Effector memory CD4-positive, alpha-beta T cell (primary cell): Measurements from ENCODE around the gene CEP192.
A peak's percentile ranks its signal among the peaks of the same experiment; 100 is the strongest.

Experiments used
- DNase-seq, 3 donors: peaks; one replicate each; pipeline ENCODE4 v3.0.0-alpha.2; 2020
- H3K27ac ChIP-seq: 2 replicates; pipeline ENCODE4 v1.7.0; 2013; ENCODE audit warnings: mild to moderate bottlenecking, low read length, moderate library complexity; ENCODE audit not compliant: insufficient read depth, poor library complexity, severe bottlenecking
- H3K27me3 ChIP-seq: replicated peaks from 2 replicates; pipeline ENCODE4 v1.7.0; 2013; ENCODE audit warnings: mild to moderate bottlenecking, low read length; ENCODE audit not compliant: insufficient read depth, control insufficient read depth, poor library complexity, severe bottlenecking
- H3K36me3 ChIP-seq: 2 replicates; pipeline ENCODE4 v1.7.0; 2013; ENCODE audit warnings: mild to moderate bottlenecking, low read length, moderate library complexity; ENCODE audit not compliant: control insufficient read depth, insufficient read depth
- H3K4me1 ChIP-seq: 2 replicates; pipeline ENCODE4 v1.7.0; 2013; ENCODE audit warnings: low read length, mild to moderate bottlenecking; ENCODE audit not compliant: control insufficient read depth, insufficient read depth, poor library complexity, severe bottlenecking
- H3K4me3 ChIP-seq: 2 replicates; pipeline ENCODE4 v1.7.0; 2013; ENCODE audit warnings: low read length, low read depth, mild to moderate bottlenecking; ENCODE audit not compliant: insufficient read depth, poor library complexity, severe bottlenecking
- H3K9me3 ChIP-seq: 2 replicates; pipeline ENCODE4 v1.7.0; 2013; ENCODE audit warnings: mild to moderate bottlenecking, low read length, moderate library complexity; ENCODE audit not compliant: control insufficient read depth

Gene CEP192

DNA sequence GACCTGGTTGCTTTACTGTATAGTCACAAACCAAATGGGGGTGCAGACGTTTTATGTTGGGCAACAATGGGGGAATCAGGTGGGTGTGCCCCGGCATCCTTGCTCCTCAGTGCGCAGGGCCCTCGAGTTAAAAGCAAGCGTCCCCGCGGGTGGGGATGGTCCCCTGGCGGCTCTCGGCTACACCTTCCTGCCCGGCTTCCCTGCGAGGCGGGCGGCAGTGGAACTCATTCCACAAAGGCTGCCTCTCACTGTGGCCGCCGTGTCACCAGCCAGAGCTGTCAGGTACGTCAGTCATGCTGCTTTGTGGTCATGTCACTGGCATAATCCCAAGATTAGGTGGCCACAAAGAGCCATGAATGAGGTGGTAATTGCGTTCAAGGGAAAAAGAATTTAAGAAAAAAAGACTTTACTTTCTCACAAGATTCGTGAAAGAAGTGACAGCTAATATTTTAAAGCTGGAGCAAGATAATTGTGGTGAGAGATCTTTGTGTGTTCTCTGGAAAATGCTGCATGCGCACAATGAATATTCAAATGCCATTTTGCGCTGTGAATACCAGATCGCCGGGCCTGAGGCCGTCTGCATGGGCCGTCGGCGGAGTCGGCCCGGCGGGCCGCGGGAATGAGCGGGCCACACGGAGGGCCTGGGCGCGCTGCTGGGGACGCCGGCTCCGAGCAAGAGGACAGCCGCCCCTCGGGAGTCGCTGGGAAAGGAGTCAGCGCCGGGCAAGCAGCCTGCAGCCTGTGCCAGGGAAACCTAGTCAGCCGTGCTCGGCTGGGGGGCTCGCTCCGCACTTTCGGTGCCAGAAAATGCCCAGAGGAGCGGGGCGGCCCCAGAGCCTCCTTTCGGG, 145.1 kb downstream of the CEP192 start:
- peak; percentile 12 to 27 (median 23) for DNase-seq
- peak overlapping the region; percentile 75 for H3K27ac ChIP-seq
- peak overlapping the region; percentile 93 for H3K4me3 ChIP-seq
- no peaks in the 10 kb centered on the region for H3K4me1 ChIP-seq
- no peaks in the 10 kb centered on the region for H3K36me3 ChIP-seq
- no peaks in the 10 kb centered on the region for H3K9me3 ChIP-seq
- H3K27me3 ChIP-seq = no peaks in the 10 kb centered on the region

DNA sequence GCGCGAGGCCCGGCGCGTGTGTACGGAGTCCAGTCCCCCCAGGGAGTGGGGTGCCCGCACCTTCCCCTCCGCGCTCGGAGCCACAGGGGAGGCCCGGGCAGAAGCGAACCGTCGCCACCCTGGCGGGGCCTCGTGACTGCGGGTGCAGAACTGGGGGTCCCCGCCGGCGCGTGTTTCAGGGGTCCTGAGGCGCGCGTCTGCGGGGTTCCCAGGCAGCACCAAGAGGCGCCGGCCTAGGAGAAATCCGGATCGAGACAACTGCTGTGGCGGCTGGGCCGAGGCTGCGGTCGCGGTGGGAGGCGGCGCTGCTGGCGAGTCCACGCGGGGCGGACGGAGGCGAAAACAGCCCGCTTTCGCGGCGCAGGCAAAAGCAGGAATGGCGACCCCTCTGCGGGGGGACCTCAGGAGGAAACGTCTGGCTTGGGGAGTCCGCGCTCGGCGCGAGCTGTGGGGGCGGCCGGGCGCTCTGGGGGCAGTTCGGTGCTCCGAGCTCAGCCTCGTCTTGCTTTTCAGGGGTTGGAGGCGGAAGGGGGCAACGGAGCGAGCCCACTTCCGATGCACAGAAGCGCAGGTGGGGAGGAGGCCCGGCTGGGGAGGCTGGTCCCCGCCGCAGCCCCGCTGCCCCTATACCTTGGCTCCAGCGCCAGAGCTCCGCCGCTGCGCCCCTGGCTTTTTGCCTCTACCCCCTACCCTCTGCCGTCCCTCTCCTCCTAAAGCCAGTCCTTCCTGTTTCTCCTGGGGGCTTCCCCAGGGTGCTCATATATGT, 145.9 kb downstream of the CEP192 start:
- Histone ChIP-seq H3K36me3 (no peaks in the 10 kb centered on the region), H3K4me1 (no peaks in the 10 kb centered on the region), H3K4me3 (peak overlapping the region; percentile 93), H3K27ac (peak overlapping the region; percentile 75), H3K9me3 (no peaks in the 10 kb centered on the region), H3K27me3 (no peaks in the 10 kb centered on the region)
- DNase-seq = peak in 2 of 3 donors; percentile 6 to 14

DNA sequence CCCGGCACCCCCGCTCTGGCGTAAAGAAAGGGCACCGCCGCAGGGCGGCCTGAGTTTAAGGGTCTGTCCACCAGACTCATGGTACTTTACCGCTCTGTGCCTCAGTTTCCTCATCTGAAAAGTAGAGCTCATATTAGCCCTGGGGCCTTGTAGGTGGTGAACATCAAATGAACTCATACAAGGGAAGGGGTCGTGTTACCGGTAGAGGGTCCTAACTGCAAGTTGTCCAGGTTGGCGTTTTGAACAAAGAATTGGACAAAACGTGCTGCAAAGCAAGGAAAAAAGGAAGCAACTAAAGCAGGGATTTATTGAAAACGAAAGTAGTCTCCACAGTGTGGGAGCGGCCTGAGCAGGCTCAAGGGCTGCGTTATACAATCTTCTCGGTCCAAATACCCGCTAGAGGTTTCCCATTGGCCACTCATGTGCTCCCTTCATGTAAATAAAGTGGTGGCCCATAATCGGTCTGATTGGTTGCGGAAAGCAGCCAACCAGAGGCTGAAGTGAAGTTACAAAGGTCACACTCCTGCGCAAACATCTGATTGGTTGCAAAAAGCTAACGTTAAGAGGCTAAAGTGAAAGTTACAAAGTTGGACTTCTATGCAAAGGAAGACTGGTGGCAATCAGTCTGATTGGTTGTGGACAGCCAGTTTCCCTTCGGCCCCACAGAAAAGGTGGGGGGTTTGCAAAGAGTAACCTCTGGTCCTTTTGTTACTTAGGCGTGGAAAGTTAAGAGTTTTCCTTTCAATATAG, 146.7 kb downstream of the CEP192 start:
- Histone ChIP-seq H3K36me3 (no peaks in the 10 kb centered on the region), H3K27me3 (no peaks in the 10 kb centered on the region), H3K4me1 (no peaks in the 10 kb centered on the region), H3K27ac (peak overlapping the region; percentile 75), H3K9me3 (no peaks in the 10 kb centered on the region), H3K4me3 (peak overlapping the region; percentile 93)
- peak; percentile 61 to 75 (median 71) for DNase-seq

DNA sequence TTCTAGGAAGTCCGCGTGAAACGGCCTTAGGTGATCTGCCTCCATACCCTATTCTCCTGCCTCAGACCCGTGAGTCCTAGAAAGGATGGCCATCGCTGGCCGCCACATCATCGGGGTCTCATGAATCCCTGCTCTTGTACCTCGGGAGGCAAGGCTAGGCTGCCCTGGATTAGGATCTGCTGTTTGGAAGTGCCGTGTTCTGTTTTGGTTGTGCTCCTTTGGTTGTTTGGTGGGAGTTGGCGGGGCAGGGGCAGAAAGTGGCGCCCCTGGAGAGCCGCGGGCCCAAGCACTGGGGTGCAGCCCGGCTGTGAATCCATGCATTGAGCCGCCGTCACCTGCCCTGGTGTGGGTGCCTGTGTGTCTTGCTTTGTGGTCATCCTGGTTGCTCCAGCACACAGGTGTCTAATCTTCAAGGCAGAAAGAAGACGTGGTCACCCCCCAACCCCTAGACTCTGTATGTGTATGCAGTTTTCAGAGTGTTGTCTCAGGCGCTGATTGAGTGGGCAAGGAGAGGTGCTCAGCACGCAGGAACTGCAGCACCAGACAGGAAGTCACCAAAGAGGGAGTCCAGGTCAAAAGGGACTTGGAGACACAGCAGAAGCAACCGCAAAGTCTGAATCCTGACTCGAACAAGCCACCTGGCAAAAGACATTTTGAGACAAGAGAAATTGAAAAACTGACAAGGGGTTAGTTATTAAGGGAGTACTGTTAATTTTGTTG, 147.4 kb downstream of the CEP192 start:
- no peaks in the 10 kb centered on the region for H3K4me1 ChIP-seq
- DNase-seq = no peak
- H3K9me3 ChIP-seq = no peaks in the 10 kb centered on the region
- peak overlapping the region; percentile 93 for H3K4me3 ChIP-seq
- peak overlapping the region; percentile 75 for H3K27ac ChIP-seq
- no peaks in the 10 kb centered on the region for H3K27me3 ChIP-seq
- H3K36me3 ChIP-seq = no peaks in the 10 kb centered on the region

DNA sequence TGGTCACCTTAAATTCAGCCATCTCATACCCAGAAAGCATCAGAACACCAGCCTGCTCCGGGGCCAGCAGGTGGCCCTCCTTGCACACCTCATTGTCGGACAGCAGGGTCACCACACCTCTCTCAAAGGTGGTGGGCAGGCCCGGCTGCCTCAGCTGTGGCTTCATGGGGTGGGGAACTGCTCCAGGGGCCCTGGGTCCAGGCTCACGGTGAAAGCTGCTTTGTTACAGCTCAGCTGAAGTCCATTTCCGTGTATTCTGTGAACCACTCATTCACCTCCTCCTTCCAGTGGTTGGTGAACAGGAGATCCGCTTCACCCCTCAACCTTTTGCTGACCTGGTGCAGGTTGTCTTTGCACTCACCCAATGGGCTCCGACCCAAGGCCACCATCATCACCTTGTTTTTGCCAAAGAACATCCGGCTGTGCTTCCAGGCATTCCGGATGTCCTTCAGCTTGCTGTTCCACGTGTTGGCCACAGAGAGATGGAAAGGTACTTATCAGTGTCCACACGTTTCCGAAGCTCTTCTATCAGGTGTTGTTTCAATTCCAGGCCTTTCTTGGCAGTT, 148.8 kb downstream of the CEP192 start:
- H3K27me3 ChIP-seq = no peaks in the 10 kb centered on the region
- H3K9me3 ChIP-seq = peaks cover 10% of the 10 kb centered on the region
- H3K27ac ChIP-seq = no peak overlapping the region
- no peak overlapping the region for H3K4me3 ChIP-seq
- H3K36me3 ChIP-seq = no peaks in the 10 kb centered on the region
- H3K4me1 ChIP-seq = no peaks in the 10 kb centered on the region
- no peak for DNase-seq

DNA sequence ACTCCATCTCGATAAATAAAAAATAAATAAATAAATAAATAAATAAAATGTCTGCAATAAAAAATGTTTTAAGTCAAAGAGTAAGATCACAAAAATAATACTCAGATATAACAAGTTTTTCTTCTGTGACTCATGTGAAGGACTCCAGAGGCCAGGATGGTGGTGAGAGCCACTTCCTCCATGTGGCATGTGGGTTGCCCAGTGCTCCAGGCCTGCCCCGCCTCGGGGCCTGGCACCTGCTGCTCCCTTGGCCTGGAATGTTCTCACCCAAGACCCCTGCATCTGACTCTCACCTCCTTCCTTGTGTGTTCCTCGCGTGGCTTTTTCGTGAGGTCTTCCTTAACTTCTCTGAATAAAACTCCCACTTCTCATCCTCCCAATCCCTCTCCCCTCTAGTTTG, 150.0 kb downstream of the CEP192 start:
- no peaks in the 10 kb centered on the region for H3K27me3 ChIP-seq
- no peak overlapping the region for H3K27ac ChIP-seq
- H3K4me1 ChIP-seq = no peaks in the 10 kb centered on the region
- no peak overlapping the region for H3K4me3 ChIP-seq
- H3K36me3 ChIP-seq = no peaks in the 10 kb centered on the region
- H3K9me3 ChIP-seq = peaks cover 10% of the 10 kb centered on the region
- no peak for DNase-seq

DNA sequence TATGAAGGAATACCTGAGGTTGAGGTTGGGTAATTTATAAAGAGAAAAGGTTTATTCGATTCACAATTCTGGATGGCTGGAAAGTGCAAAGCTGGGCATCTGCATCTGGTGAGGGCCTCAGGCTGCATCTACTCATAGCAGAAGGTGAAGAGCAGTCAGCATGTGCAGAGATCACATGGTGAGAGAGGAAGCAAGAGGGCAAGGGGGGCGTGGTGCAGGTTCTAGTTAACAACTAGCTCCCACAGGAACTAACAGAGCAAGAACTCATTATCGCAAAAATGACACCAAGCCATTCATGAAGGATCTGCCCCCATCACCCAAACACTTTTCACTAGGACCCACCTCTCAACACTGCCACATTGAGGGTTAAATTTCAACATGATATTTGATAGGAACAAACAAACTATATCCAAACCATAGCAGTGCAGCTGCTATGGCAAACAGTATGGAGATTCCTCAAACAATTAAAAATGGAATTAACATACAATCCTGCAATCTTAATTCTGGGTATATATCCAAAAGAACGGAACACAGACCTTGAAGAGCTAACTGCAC, 154.6 kb downstream of the CEP192 start:
- H3K27ac ChIP-seq = no peak overlapping the region
- peaks cover 10% of the 10 kb centered on the region for H3K9me3 ChIP-seq
- H3K27me3 ChIP-seq = no peaks in the 10 kb centered on the region
- no peaks in the 10 kb centered on the region for H3K36me3 ChIP-seq
- H3K4me3 ChIP-seq = no peak overlapping the region
- no peaks in the 10 kb centered on the region for H3K4me1 ChIP-seq
- no peak for DNase-seq

DNA sequence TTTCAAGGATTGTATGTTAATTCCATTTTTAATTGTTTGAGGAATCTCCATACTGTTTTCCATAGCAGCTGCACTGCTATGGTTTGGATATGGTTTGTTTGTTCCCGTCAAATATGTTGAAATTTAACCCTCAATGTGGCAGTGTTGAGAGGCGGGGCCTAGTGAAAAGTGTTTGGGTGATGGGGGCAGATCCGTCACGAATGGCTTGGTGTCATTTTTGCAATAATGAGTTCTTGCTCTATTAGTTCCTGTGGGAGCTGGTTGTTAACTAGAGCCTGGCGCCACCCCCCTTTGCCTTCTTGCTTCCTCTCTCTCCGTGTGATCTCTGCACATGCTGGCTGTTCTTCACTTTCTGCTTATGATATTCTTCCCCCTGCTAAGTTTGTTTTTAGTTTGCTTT, 156.0 kb downstream of the CEP192 start:
- H3K27me3 ChIP-seq = no peaks in the 10 kb centered on the region
- no peaks in the 10 kb centered on the region for H3K4me1 ChIP-seq
- no peak for DNase-seq
- no peak overlapping the region for H3K27ac ChIP-seq
- H3K36me3 ChIP-seq = no peaks in the 10 kb centered on the region
- H3K4me3 ChIP-seq = no peak overlapping the region
- H3K9me3 ChIP-seq = peaks cover 10% of the 10 kb centered on the region

DNA sequence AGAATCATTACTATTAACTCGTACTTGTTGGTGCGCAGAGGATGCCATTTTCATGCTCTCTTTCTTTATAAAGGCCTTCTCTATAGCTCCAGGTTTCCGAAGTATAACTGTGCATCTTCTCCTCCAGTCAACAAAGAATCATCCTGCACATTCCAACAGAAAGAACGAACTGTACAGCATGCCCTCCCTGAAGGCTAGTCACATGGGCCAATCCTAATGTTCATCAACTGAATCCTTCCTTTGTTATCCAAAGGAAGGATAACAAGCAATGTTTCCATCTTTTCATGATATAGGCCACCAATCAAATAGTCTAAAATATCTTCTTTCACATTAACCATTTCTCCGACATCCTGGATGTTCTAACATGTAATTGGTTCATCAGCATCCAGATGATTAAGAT, 160.5 kb downstream of the CEP192 start:
- no peaks in the 10 kb centered on the region for H3K27me3 ChIP-seq
- H3K9me3 ChIP-seq = no peaks in the 10 kb centered on the region
- DNase-seq = no peak
- H3K36me3 ChIP-seq = no peaks in the 10 kb centered on the region
- H3K4me1 ChIP-seq = no peaks in the 10 kb centered on the region
- no peak overlapping the region for H3K27ac ChIP-seq
- H3K4me3 ChIP-seq = no peak overlapping the region
